Heart right ventricle (tissue), 16 donors: Measurements from ENCODE around the gene CBX1. TPM values are rescaled to one million over a fixed set of nuclear protein-coding genes. Genes with fewer than 3 reads are reported as not detected.

Experiments
- ATAC-seq, 8 donors: fragments of 200-7000 bp; cut with Tn5 transposase; one replicate each; pipeline ENCODE4 v1.9.1; 2020; ENCODE audit warnings: mild to moderate bottlenecking in 8 of 8, moderate library complexity in 8 of 8, moderate number of reproducible peaks in 1 of 8
- DNase-seq, 2 donors: peaks; one replicate each; pipeline ENCODE4 v3.0.0-alpha.2; 2020
- H3K27ac ChIP-seq, 10 donors: fragments of 200-600 bp; sonication (generic) in 2 of 10; one replicate each; pipeline versions ENCODE4 v1.5.0 to v1.8.0; 2020 to 2022; ENCODE audit warnings: mild to moderate bottlenecking in 3 of 10
- H3K27me3 ChIP-seq, 7 donors: fragments of 200-600 bp; one replicate each; pipeline ENCODE4 v1.8.0; 2021 to 2022; ENCODE audit warnings: mild to moderate bottlenecking in 2 of 7
- H3K36me3 ChIP-seq, 9 donors: fragments of 200-600 bp; sonication (generic) in 1 of 9; one replicate each; pipeline versions ENCODE4 v1.5.0 to v1.8.0; 2020 to 2022; ENCODE audit warnings: mild to moderate bottlenecking in 2 of 9
- H3K4me1 ChIP-seq, 9 donors: fragments of 200-600 bp; sonication (generic) in 1 of 9; one replicate each; pipeline versions ENCODE4 v1.5.0 to v1.8.0; 2020 to 2022; ENCODE audit warnings: mild to moderate bottlenecking in 4 of 9
- H3K4me3 ChIP-seq, 10 donors: fragments of 200-600 bp; sonication (generic) in 2 of 10; one replicate each; pipeline versions ENCODE4 v1.5.0 to v1.8.0; 2020 to 2022; ENCODE audit warnings: mild to moderate bottlenecking in 7 of 10, moderate library complexity in 2 of 10
- H3K9me3 ChIP-seq, 11 donors: fragments of 200-600 bp in 10 of 11; sonication (generic) in 2 of 11; one replicate each; pipeline versions ENCODE4 v1.5.0 to v1.8.0; 2013 to 2022; ENCODE audit warnings: mild to moderate bottlenecking in 2 of 11, control low read depth in 1 of 11, moderate library complexity in 1 of 11
- WGBS, 2 donors: extraction: QIAGEN DNeasy Blood & Tissue Kit; methylation state at CpG; one replicate each; pipeline ENCODE4 v1.1.7; 2013; ENCODE audit warnings: inconsistent platforms in 1 of 2; 5-methylcytosine and 5-hydroxymethylcytosine counted together
- intact Hi-C, 10 donors: fragments of 100-400 bp; cut with DNase I; formaldehyde crosslinking; loops; one replicate each; pipeline versions ENCODE4 v1.11.1 to v1.14.2; 2022
- polyA plus RNA-seq, 2 donors: library from polyadenylated mRNA; stranded (reverse); fragments of 200-250 nt; gene quantifications; one replicate each; pipeline ENCODE4 v1.2.3, GENCODE V29; 2013
- total RNA-seq, 10 donors: library from RNA; stranded (reverse); fragmentation: NEBNext Ultra II Directional in 3 of 10; extraction: Animal tissue kit (Norgen Biotek cat#: 25700) in 3 of 10; gene quantifications; one replicate each; pipeline versions ENCODE4 v1.2.1 to v1.2.4, GENCODE V29; 2021 to 2023
- TF ChIP-seq, protein P1 (sequence below), 9 donors: fragments of 200-600 bp; sonication (generic) in 2 of 9; IDR thresholded peaks; one replicate each; pipeline versions ENCODE4 v1.5.0 to v1.8.0; 2021 to 2022; ENCODE audit warnings: antibody characterized with exemption in 9 of 9, mild to moderate bottlenecking in 5 of 9, moderate library complexity in 1 of 9
- donor health status: Arrhythmogenic right ventricular cardiomyopathy.
- donor health status: ischemic (EF 13 %, LVEDD 7.1; RV severe dilation, severe dysfunction).
- donor health status: healthy with polysubstance abuse.
- donor health status: DM: no; HTN: yes; CAD: no.
- donor health status: DM: no; HTN: no; CAD: no.
- donor health status: ischemic (EF 25% LVEDD 6.9; RV normal size, moderate dysfunction).
- donor health status: ischemic (EF 25% LVEDD 5.7; RV mildly dilated, moderate dysfunction).
- donor health status: healthy.
- donor health status: DM: yes; HTN: yes; CAD: no.
- donor health status: Ischemic cardiomyopathy.
- donor health status: ischemic (EF 35%, LVEDD 5.7; RV mildly dilated, moderate dysfunction).
- donor health status: nonischemic (EF 11% LVEDD 7.7; RV severe dilation, severe dysfunction).
- donor health status: DM: yes; HTN: yes; CAD: no.
- donor health status: PGD.
- donor health status: ischemic (EF 29% LVEDD 5.4; RV normal size, mild dysfunction).
- donor health status: nonischemic (EF 23%, LVEDD 6.1; RV moderate dilation, normal function).

The CBX1 gene
- total and polyA plus RNA-seq, 12 donors, result 19.8 to 40.8 (median 35.9) TPM

DNA sequence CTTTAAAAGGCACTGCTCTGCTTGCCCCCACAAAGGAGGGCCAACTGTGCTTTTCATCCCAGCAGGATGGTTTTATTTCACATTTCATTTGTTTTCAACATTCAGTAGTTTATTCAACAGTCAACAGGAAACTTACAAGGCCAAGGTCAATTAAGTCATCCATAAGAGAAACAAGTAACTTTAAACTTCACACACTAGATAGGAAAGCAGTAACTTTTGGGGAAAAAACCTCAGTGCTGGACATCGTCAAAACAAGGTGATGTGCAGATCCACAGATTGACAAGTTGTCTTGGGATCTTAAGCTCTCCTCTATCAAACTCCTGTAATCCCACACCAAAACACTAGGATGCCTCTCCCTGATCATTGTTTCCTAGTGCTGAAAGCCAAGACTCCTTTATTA, 34.6 kb downstream of the CBX1 start:
- intact Hi-C loops, result no loop called here
- H3K27me3 ChIP-seq, result no peaks in the 10 kb centered on the region
- H3K27ac ChIP-seq, result peak overlapping the region in 3 of 10 donors; percentile 8 to 58 (median 18)
- DNase-seq, result no peak
- H3K36me3 ChIP-seq, result peaks cover 0 to 100% (median 33%) of the 10 kb centered on the region in 9 donors
- H3K4me1 ChIP-seq, result peaks cover 0 to 26% (median 12%) of the 10 kb centered on the region in 9 donors
- no peak for ATAC-seq
- WGBS, 2 donors, result 74 to 88% methylated on average over 1 of the region's 1 CpG
- H3K4me3 ChIP-seq, result no peak overlapping the region
- TF ChIP-seq, protein P1, sequence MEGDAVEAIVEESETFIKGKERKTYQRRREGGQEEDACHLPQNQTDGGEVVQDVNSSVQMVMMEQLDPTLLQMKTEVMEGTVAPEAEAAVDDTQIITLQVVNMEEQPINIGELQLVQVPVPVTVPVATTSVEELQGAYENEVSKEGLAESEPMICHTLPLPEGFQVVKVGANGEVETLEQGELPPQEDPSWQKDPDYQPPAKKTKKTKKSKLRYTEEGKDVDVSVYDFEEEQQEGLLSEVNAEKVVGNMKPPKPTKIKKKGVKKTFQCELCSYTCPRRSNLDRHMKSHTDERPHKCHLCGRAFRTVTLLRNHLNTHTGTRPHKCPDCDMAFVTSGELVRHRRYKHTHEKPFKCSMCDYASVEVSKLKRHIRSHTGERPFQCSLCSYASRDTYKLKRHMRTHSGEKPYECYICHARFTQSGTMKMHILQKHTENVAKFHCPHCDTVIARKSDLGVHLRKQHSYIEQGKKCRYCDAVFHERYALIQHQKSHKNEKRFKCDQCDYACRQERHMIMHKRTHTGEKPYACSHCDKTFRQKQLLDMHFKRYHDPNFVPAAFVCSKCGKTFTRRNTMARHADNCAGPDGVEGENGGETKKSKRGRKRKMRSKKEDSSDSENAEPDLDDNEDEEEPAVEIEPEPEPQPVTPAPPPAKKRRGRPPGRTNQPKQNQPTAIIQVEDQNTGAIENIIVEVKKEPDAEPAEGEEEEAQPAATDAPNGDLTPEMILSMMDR (IDR thresholded peaks at IDR 0.05), result no peak
- no peaks in the 10 kb centered on the region for H3K9me3 ChIP-seq

DNA sequence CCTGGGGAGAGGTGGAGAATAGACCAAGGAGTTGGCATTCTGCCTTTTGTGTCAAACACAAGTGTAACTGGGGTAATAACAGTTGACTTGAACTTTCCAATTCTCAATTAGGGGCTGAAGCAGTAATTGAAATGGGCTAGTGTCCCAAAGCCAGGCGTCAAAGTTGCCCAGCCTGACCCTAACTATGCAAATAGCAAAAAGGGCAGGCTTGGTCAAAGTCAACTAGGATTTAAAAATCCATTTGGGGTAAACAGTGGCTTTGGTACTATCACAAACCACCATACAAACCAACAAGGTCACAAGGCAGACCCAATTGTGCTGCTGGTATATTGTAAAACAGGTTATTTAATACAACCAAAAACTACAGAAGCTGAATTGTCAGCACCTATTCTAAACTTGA, 35.1 kb downstream of the CBX1 start:
- peak overlapping the region in 4 of 10 donors; percentile 8 to 58 (median 18) for H3K27ac ChIP-seq
- TF ChIP-seq, protein P1 (IDR thresholded peaks at IDR 0.05), result no peak
- H3K36me3 ChIP-seq, result peaks cover 0 to 100% (median 31%) of the 10 kb centered on the region in 9 donors
- intact Hi-C loops, result no loop called here
- peaks cover 0 to 26% (median 12%) of the 10 kb centered on the region in 9 donors for H3K4me1 ChIP-seq
- no peak overlapping the region for H3K4me3 ChIP-seq
- ATAC-seq (no peak), DNase-seq (no peak)
- H3K9me3 ChIP-seq, result no peaks in the 10 kb centered on the region
- no peaks in the 10 kb centered on the region for H3K27me3 ChIP-seq
- 70 to 82% methylated on average over 1 of the region's 1 CpG for WGBS, 2 donors

DNA sequence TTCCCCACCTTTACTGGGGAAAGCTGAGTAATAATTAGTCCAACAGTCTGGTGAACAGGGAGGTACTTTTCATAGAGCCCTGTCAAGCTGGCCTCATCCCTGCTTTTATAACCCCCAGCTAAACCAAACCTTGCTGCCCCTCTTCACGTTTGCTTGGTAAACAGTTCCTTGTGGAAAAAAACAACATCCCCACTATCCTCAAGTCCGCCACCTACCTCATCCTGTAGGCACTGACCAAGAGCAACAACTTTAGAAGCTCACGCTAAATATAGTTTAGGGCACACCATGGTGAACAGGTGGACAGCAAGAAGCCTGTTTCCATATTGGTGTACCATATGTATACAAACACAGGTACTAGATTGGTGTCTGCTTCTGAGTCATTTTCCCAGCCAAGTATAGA, 36.6 kb downstream of the CBX1 start:
- intact Hi-C loops, result no loop called here
- ATAC-seq (peak in 1 of 8 donors; percentile 30), DNase-seq (no peak)
- TF ChIP-seq, protein P1 (IDR thresholded peaks at IDR 0.05), result no peak
- WGBS, 2 donors, result 68 to 74% methylated on average over 3 of the region's 3 CpGs
- H3K27me3 ChIP-seq, result no peaks in the 10 kb centered on the region
- peaks cover 0 to 100% (median 43%) of the 10 kb centered on the region in 9 donors for H3K36me3 ChIP-seq
- H3K9me3 ChIP-seq, result no peaks in the 10 kb centered on the region
- peaks cover 0 to 38% (median 22%) of the 10 kb centered on the region in 9 donors for H3K4me1 ChIP-seq
- H3K27ac ChIP-seq, result peak overlapping the region in 4 of 10 donors; percentile 2 to 58 (median 10)
- no peak overlapping the region for H3K4me3 ChIP-seq

DNA sequence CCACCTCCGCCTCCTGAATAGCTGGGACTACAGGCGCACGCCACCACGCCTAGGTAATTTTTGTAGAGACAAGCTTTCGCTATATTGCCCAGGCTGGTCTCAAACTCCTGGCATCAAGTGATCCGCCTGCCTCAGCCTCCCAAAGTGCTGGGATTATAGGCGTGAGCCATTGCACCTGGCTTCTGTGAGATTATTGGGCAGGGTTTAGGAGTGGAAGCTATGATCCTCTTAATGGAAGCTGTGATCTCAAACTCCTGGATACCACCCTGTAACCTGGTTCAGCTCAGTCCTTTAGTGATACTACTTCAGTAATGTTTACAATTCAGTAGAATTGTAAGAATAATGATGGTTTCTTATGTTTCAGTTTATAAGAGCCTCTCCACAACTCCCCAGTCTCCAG, 39.0 kb downstream of the CBX1 start:
- Histone ChIP-seq H3K27ac (no peak overlapping the region), H3K9me3 (no peaks in the 10 kb centered on the region), H3K36me3 (peaks cover 3 to 100% (median 59%) of the 10 kb centered on the region in 9 donors), H3K27me3 (no peaks in the 10 kb centered on the region), H3K4me1 (peaks cover 2 to 57% (median 37%) of the 10 kb centered on the region in 9 donors), H3K4me3 (no peak overlapping the region)
- intact Hi-C loops, result no loop called here
- ATAC-seq (no peak), DNase-seq (no peak)
- TF ChIP-seq, protein P1 (IDR thresholded peaks at IDR 0.05), result no peak
- WGBS, 2 donors, result 95% methylated on average over 7 of the region's 7 CpGs
